Stimulated activated CD4-positive, alpha-beta T cell treated with anti-CD3 and anti-CD28 coated beads, Interleukin-1b, Interleukin-23, amount 100 ng/mL, for 48 hours (primary cell): ENCODE measurements around the gene L3MBTL3.

Experiments used
- DNase-seq: peaks from one replicate; pipeline ENCODE4 v3.0.0-alpha.2; 2020

Gene L3MBTL3

GRCh38 chr6:130187335-130188206 is 169.2 kb downstream of the L3MBTL3 start:
- no peak for DNase-seq

GRCh38 chr6:130188207-130188899 is 170.0 kb downstream of the L3MBTL3 start:
- DNase-seq: no peak

- DNase-seq: no peak
Measured at GRCh38 chr6:130189531-130190397, 171.4 kb downstream of the L3MBTL3 start.
